Hematopoietic multipotent progenitor cell (in vitro differentiated cells): Measurements from ENCODE around the gene ZNF516. TPM values are rescaled to one million over a fixed set of nuclear protein-coding genes. Genes with fewer than 3 reads are reported as not detected.

Experiments used
- DNase-seq, 3 donors: peaks; one replicate each; pipeline ENCODE4 v3.0.0-alpha.2; 2011 to 2015; ENCODE audit warnings: low read depth in 2 of 3, low spot score in 2 of 3
- total RNA-seq: library from RNA; depleted of rRNA; stranded (reverse); fragments of >200 nt; gene quantifications from one replicate; pipeline ENCODE4 v1.2.3, GENCODE V29; 2012

Gene ZNF516
- total RNA-seq, 1 donor, result 20.2 TPM

DNA sequence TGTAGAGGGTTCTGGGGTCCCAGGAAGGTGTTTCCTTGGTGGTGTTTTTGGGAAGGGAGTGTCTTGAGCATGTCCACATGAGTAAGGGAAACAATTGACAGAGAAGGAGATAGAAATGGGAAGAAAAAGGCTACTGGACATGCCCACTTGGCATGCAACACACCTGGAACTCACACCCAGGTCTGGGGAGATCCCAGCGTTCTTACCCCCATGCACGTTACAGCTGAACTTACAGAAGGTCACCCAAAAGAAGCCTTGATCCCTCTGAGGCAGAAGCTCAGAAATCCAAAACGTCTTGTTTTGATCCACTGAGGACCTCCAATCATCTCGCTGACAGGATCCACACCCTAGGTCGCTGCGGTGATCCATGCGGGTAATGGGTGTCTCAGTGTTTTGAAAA, 142.0 kb downstream of the ZNF516 start:
- no peak for DNase-seq

DNA sequence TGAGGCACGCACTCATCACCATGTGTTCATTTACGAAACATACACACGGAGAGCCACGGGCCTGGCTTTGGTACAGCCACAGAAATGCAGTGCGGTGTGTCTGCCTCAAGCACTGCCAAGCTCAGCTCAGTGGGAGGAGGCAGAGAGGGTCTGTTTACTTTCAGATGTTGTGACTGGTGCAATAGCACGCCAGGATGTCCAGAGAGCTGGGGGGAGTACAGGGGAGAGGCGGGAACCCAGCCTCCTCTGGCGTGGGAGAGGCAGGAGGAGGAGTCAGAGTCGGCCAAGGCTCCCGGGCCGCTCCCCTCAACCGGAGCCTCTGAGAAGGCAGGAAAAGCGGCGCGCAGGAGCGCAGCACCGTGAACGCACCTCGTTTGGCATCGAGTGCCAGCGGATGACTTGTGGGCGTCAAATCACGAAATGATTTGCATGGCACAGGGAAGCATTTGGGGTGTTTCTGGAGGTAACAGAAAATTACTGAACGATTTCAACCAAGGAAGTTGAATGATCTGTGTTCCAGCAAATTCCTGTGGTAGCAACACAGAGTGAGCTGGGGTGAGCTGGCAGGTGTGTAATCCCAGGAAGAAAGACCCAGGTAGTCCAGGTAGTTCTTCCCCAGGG, 143.0 kb downstream of the ZNF516 start:
- DNase-seq, result no peak

DNA sequence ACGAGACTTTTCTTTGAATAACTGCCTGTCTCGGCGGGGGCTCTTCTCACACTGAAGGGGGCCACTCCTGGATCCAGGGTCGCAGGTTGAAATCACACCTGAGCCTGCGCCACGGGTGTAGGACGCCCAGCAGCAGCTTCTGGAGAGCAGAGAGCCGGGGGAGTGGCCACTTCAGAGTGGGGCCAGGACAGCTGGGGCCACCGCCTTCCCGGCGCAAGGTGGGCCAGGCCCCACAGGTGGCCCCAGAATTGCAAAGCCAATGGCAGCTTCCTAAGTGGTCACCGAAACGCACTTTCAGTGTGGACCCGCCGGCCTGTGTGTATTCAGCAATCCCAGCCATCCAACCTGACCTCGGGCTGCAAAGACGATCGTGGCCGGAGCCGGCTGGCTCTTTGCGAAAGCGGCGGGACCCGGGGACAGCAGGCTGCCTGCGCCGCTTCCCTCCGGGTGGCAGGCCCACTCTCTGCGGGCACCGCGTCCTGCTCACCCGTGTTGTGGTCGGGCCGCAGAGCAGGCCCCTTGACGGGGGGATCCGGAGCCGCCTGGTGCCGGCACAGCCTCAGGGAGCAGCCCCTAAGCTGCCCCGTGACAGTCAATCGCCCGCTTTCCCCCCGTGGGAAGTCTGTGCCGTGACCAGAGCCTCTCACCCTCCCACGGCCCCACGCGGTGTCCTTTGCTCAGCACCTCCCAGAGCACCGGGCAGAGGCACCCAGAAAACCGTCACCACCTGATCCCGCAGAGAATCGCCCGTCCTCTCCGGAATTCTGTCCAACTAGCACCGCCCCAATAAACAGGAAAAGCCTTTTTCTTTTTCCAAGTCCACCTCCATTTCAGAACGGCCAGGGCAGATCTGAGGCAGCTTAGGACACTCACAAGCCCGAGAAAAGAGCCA, 144.7 kb downstream of the ZNF516 start:
- no peak for DNase-seq

- peak; percentile 28 to 84 (median 57) for DNase-seq
These were observed 145.9 kb downstream of the ZNF516 start for GRCh38 chr18:76349067-76349715.

- DNase-seq, result no peak
These were observed 146.6 kb downstream of the ZNF516 start for GRCh38 chr18:76348267-76349066.

- no peak for DNase-seq
These were observed 147.7 kb downstream of the ZNF516 start for GRCh38 chr18:76347341-76347740.

DNA sequence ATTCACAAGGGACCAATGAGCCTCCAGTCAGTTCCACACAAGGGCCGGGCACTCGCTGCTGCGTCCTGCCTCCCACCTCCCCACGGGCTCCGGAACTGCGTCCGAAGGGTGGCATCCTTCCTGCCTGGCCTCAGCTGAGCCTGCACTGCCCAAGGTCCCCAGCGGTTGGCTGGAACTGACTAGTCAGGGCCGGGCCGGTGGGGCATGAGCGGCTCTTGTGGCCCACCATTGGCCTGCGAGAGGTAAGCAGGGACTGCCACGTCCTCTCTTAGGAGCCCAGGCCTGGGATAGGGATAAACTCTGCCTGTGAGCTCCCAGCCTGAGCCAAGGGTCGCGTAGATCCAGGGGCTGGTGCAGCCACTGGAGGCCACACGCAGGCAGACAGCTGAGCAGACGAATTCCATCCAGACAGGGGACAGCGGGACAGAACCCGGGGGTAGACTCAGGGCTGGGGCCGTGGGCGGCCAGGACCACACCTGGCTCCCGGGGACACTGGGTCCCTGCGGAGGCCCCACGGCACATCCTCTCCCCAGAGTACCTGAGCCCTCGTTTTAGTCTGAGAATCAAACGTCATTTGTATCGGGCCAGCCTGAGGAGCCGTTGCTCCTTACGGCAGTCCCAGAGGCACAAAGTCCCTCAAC, 148.4 kb downstream of the ZNF516 start:
- no peak for DNase-seq

DNA sequence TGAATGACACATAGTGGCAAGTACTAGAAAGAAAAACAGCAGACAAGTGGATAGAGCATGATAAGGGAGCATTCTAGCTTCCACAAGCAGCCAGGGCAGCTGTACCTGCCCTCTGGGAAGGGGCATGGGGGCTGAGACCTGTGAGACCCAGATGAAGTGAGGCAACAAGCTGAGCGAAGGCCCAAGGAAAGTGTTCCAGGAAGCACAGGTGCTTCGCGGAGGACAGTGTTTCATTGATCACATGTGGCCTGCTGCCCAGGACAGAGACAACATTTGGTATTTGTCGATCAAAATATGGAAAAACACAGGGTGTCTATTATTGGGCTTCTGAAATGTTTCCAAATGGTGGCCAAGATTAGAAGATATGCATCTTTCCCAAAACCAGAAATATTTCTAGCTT, 149.1 kb downstream of the ZNF516 start:
- no peak for DNase-seq

- no peak for DNase-seq
These were observed 151.0 kb downstream of the ZNF516 start for GRCh38 chr18:76343938-76344569.

GRCh38 chr18:76340410-76340809, 154.6 kb downstream of the ZNF516 start:
- DNase-seq, result no peak

- DNase-seq, result no peak
These were observed 155.8 kb downstream of the ZNF516 start for GRCh38 chr18:76339246-76339620.

GRCh38 chr18:76338619-76339245, 156.3 kb downstream of the ZNF516 start:
- DNase-seq, result no peak

DNA sequence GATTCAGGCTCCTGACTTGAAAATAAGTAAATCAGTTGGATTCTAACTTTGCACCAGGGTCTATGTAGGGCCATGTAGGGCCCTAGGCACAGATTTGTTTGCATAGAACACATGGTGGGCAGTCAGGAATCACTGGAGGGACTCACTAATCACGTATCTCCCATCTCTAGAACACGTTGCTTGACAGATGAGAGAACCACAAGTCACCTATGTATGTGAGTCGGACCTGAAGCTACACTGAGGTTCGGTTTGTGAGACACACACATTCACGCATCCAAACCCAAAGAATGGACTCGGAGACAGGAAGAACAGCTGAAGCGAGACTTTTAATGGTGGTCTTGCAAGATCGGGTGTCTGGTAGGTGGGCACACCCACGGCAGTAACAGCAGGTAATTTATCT, 157.0 kb downstream of the ZNF516 start:
- DNase-seq, result no peak

DNA sequence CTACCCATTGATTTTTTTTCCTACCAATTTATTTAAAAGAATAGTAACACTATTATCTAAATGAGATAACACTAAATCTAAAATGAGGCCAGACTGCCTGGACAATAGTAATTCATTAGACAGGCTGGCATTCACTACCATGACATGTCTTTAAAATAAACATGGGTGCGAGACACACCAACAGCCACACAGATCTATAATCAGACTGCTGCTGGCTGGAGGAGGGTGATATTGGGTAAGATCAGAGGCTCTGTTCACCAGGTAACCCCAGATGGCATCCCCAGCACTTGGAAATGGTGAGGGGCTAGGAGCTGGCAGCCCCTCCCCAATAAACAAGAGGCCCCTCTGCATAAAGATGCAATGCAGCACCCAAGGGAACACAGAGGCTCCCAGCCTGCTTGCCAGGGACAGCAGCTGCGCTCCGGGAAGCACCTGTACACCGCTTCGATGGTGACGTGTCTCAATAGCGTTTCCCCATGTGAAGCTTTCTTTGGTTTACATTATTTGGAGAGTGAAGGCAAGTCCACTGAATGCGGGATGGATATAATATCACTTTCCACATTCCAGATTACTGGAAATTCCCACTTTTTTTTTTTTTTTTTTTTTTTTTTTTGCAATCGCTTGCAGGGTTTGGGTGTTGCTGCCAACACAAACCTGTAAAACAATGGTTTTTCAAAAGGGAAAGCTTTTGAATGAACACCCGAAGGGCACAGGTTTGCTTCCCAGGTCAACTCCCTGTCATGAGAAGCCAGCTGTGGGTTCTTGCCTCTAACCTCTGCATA, 159.0 kb downstream of the ZNF516 start:
- DNase-seq, result no peak

DNA sequence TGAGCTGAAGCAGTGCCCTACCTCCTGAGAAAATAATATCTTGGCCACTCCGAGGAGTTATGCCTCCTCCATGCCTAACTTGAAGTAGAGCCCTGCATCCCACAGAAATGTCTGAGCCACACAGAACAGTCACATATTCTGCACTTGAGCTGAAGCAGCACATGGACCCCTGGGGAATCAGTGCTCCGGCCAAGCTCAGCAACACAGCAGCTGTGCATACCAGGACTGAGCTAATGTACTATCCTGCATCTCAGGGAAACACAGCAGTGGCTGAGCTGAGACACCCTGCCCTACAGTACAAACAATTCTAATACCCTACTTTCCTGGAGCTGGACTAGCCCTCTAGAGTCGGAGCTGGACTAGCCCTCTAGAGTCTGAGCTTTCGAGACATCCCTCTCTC, 166.9 kb downstream of the ZNF516 start:
- DNase-seq, result no peak

- DNase-seq, result no peak
These were observed 171.2 kb downstream of the ZNF516 start for GRCh38 chr18:76323891-76324290.

DNA sequence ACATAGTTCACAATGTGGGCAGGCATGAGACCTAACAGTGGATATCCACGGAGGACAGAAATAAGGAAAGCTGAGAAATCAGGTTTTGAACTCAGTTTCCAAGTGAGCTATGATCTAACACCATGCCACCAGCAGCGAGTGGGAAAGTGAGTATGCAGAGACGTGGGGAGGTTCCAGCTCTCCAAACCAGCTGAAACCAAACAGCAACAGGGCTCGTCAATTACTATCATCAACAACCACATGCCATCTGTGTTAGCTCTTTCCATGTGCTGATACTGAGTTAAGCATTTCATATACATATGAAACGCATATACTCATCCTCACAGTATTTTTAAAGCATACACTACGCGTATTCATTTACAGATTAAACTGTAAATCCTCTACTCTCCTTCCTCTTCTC, 172.4 kb downstream of the ZNF516 start:
- DNase-seq, result no peak

- DNase-seq, result no peak
These were observed 175.7 kb downstream of the ZNF516 start for GRCh38 chr18:76319366-76319765.

DNA sequence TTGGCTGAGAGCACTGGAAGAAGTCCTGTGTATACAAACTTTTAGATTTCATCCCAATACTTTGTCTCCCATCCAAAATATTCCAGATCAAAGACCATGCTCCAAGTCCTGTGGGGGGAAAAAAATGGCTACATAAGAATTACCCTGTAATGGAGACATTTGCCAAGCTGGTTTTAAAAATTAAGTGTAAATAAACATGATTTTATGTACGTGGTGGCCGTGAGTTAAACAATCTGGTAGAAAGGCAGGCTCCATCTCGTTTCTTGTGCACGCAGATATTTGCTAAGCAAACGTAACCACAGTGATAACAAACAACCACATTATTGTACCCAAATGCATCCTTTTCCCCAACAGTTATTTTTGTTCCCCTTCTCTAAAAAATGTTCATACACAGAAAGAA, 176.4 kb downstream of the ZNF516 start:
- DNase-seq, result no peak
